Measurements from ENCODE around the gene KLHDC7B. TPM values are rescaled to one million over a fixed set of nuclear protein-coding genes. Genes with fewer than 3 reads are reported as not detected.
"Not testable (repeated sequence)": the region's sequence is repeated elsewhere in the genome, so short reads cannot be mapped to it uniquely, and the experiment has no call there.

The KLHDC7B gene
- total and polyA plus RNA-seq, 2 of the 13 experiments (the other 11 are each of a cell fraction or from before 2014, with no cell fraction given): 0.11 TPM; not detected in 1

- no TSS peak for BruUV-seq (replicated peaks)
- WGBS (ENCODE audit: low lambda C conversion rate): 95% methylated on average over 4 of the region's 8 CpGs
- H3K4me1 ChIP-seq (ENCODE audit: insufficient read depth, low read length): peaks cover 9% of the 10 kb centered on the region
- CTCF ChIA-PET (ENCODE audit: low intra/inter-chr PET ratio, low total read pairs): no interaction called here
- H2AFZ ChIP-seq (ENCODE audit: low read length): no peak overlapping the region
- no peak overlapping the region for H3K9ac ChIP-seq (ENCODE audit: insufficient read depth, low read depth, low read length)
- H3K4me3 ChIP-seq (replicated peaks in 1 of 3; ENCODE audit: insufficient read depth in 1 of 3, low read depth in 2 of 3, low read length in 3 of 3): no peak overlapping the region
- H3K9me3 ChIP-seq (ENCODE audit: low read length): no peaks in the 10 kb centered on the region
- POLR2A ChIA-PET: no interaction called here
- peaks cover 13% of the 10 kb centered on the region for H4K20me1 ChIP-seq (ENCODE audit: insufficient read depth, low read length)
- no peak for TF ChIP-seq KIAA2018 (CRISPR knock-in tag; IDR thresholded peaks at IDR 0.05; ENCODE audit: borderline replicate concordance)
- TF ChIP-seq KLF12 (CRISPR knock-in tag; IDR thresholded peaks at IDR 0.05; ENCODE audit: borderline replicate concordance): no peak
- H3K27ac ChIP-seq (ENCODE audit: extremely low read length, insufficient read depth, low read length): no peak overlapping the region
- H3K79me2 ChIP-seq (ENCODE audit: insufficient read depth, low read length): peaks cover 19% of the 10 kb centered on the region
- FAIRE-seq (no peak), ATAC-seq (no peak), DNase-seq (ENCODE audit: low spot score) (no peak)
- intact Hi-C loops (cut with micrococcal nuclease; ENCODE audit: unreplicated experiment) (no loop called here), in situ Hi-C loops (cut with HindIII; ENCODE audit: extremely low pct_ligation_motif_present, low pct_unique_long_range_greater_than_20kb) (no loop called here)
- no peaks in the 10 kb centered on the region for H3K27me3 ChIP-seq (ENCODE audit: control insufficient read depth in 1 of 2, insufficient read depth in 2 of 2, low read length in 2 of 2)
- peaks cover 22 to 66% of the 10 kb centered on the region in 2 experiments for H3K36me3 ChIP-seq (replicated peaks in 1 of 2; ENCODE audit: control insufficient read depth in 1 of 2, insufficient read depth in 2 of 2, low read length in 2 of 2)
- no peak overlapping the region for H3K4me2 ChIP-seq (ENCODE audit: low read depth, low read length)
These were observed 26.5 kb upstream of the KLHDC7B start for GRCh38 chr22:50519151-50519550.

- 98% methylated on average over 8 of the region's 8 CpGs for WGBS (ENCODE audit: low lambda C conversion rate)
- POLR2A ChIA-PET; H3K4me2 ChIP-seq (ENCODE audit: low read depth, low read length); H3K27me3 ChIP-seq (ENCODE audit: control insufficient read depth in 1 of 2, insufficient read depth in 2 of 2, low read length in 2 of 2); H3K27ac ChIP-seq (ENCODE audit: extremely low read length, insufficient read depth, low read length); DNase-seq (ENCODE audit: low spot score); intact Hi-C loops (cut with micrococcal nuclease; ENCODE audit: unreplicated experiment); BruUV-seq (replicated peaks); H3K9me3 ChIP-seq (ENCODE audit: low read length); ATAC-seq; CTCF ChIA-PET (ENCODE audit: low intra/inter-chr PET ratio, low total read pairs); FAIRE-seq; in situ Hi-C loops (cut with HindIII; ENCODE audit: extremely low pct_ligation_motif_present, low pct_unique_long_range_greater_than_20kb); H2AFZ ChIP-seq (ENCODE audit: low read length); H3K9ac ChIP-seq (ENCODE audit: insufficient read depth, low read depth, low read length); H3K4me3 ChIP-seq (replicated peaks in 1 of 3; ENCODE audit: insufficient read depth in 1 of 3, low read depth in 2 of 3, low read length in 3 of 3): not testable (repeated sequence)
- Histone ChIP-seq H4K20me1 (ENCODE audit: insufficient read depth, low read length) (peaks cover 19% of the 10 kb centered on the region), H3K79me2 (ENCODE audit: insufficient read depth, low read length) (peaks cover 18% of the 10 kb centered on the region), H3K36me3 (replicated peaks in 1 of 2; ENCODE audit: control insufficient read depth in 1 of 2, insufficient read depth in 2 of 2, low read length in 2 of 2) (peaks cover 21 to 62% of the 10 kb centered on the region in 2 experiments), H3K4me1 (ENCODE audit: insufficient read depth, low read length) (peaks cover 14% of the 10 kb centered on the region)
These were observed 25.5 kb upstream of the KLHDC7B start for GRCh38 chr22:50520184-50520583.
